H1 (cell line): ENCODE measurements around the gene NDNF. TPM values are rescaled to one million over a fixed set of nuclear protein-coding genes. Genes with fewer than 3 reads are reported as not detected.

Source experiments
- CTCF ChIA-PET: fragments of 300-600 bp; sonication (Branson Sonifier 250); formaldehyde crosslinking; loops from one replicate; lab custom pipeline; 2021; ENCODE audit not compliant: partially characterized antibody; lab: Charles Lee
- POLR2A ChIA-PET: fragments of 300-600 bp; sonication (Branson Sonifier 250); formaldehyde crosslinking; loops from one replicate; lab custom pipeline; 2021; ENCODE audit warnings: inconsistent platforms; ENCODE audit not compliant: partially characterized antibody; lab: Charles Lee
- DNase-seq, 2 experiments: peaks; one replicate each; pipeline versions ENCODE4 v3.0.0 to v3.0.0-alpha.2; 2010 to 2022; ENCODE audit warnings: low spot score in 2 of 2, low read depth in 1 of 2, mixed read lengths in 1 of 2
- FAIRE-seq: peaks from 2 replicates; lab custom pipeline; 2011; peaks lifted over from hg19 to GRCh38; lab: Jason Lieb, UNC
- H2AFZ ChIP-seq: 2 replicates; pipeline ENCODE4 v1.8.1; 2012; ENCODE audit warnings: low read length, inconsistent platforms
- H2AK5ac ChIP-seq: 2 replicates; pipeline ENCODE4 v1.6.1; 2013; ENCODE audit warnings: low read depth, low read length
- H2BK120ac ChIP-seq: replicated peaks from 2 replicates; pipeline ENCODE3; 2013; ENCODE audit warnings: low read depth, low read length, inconsistent platforms
- H2BK12ac ChIP-seq: 2 replicates; pipeline ENCODE4 v1.6.1; 2013; ENCODE audit warnings: low read depth, low read length
- H2BK15ac ChIP-seq: 2 replicates; pipeline ENCODE4 v1.6.1; 2013; ENCODE audit warnings: low read length
- H2BK20ac ChIP-seq: 2 replicates; pipeline ENCODE4 v1.6.1; 2013; ENCODE audit warnings: low read length
- H2BK5ac ChIP-seq: 2 replicates; pipeline ENCODE4 v1.6.1; 2013; ENCODE audit warnings: low read depth, low read length
- H3K14ac ChIP-seq: 2 replicates; pipeline ENCODE4 v1.6.1; 2013; ENCODE audit warnings: inconsistent platforms; ENCODE audit not compliant: insufficient read length
- H3K18ac ChIP-seq: 2 replicates; pipeline ENCODE4 v1.6.1; 2013; ENCODE audit warnings: low read length; ENCODE audit errors: extremely low read depth
- H3K23ac ChIP-seq: 2 replicates; pipeline ENCODE4 v1.6.1; 2013; ENCODE audit warnings: inconsistent platforms; ENCODE audit not compliant: insufficient read length
- H3K23me2 ChIP-seq: 2 replicates; pipeline ENCODE4 v1.6.1; 2013; ENCODE audit warnings: low read depth, low read length
- H3K27ac ChIP-seq: 2 replicates; pipeline ENCODE4 v1.6.1; 2011; ENCODE audit warnings: low read depth, low read length, inconsistent platforms
- H3K27me3 ChIP-seq, 4 experiments: replicated peaks in 1 of 4; 1 replicate in 1 of 4; 2 replicates in 3 of 4; pipeline versions ENCODE4 v1.6.1 to v1.8.1; 2011 to 2013; ENCODE audit warnings: low read length in 3 of 4, mild to moderate bottlenecking in 3 of 4, inconsistent platforms in 2 of 4, mixed read lengths in 2 of 4, moderate library complexity in 1 of 4; ENCODE audit not compliant: control insufficient read depth in 3 of 4, insufficient read depth in 3 of 4; ENCODE audit errors: extremely low read depth in 1 of 4
- H3K36me3 ChIP-seq, 4 experiments: 2 replicates each; pipeline versions ENCODE4 v1.6.1 to v1.8.1; 2011 to 2013; ENCODE audit warnings: mild to moderate bottlenecking in 4 of 4, low read length in 3 of 4, moderate library complexity in 2 of 4, control low read depth in 1 of 4, inconsistent platforms in 1 of 4; ENCODE audit not compliant: insufficient read depth in 4 of 4, control insufficient read depth in 2 of 4
- H3K4ac ChIP-seq: replicated peaks from 2 replicates; pipeline ENCODE3; 2013; ENCODE audit warnings: low read length, low read depth, mixed read lengths, inconsistent platforms; ENCODE audit not compliant: insufficient read length
- H3K4me1 ChIP-seq, 4 experiments: replicated peaks in 1 of 4; 1 replicate in 1 of 4; 2 replicates in 3 of 4; pipeline versions ENCODE4 v1.6.1 to v1.8.1; 2011 to 2013; ENCODE audit warnings: low read length in 3 of 4, inconsistent platforms in 2 of 4, mixed read lengths in 1 of 4; ENCODE audit not compliant: insufficient read depth in 4 of 4, control insufficient read depth in 3 of 4
- H3K4me2 ChIP-seq, 2 experiments: 2 replicates each; pipeline versions ENCODE4 v1.6.1 to v1.8.1; 2011 to 2013; ENCODE audit warnings: low read depth in 2 of 2, low read length in 2 of 2, control low read depth in 1 of 2, inconsistent platforms in 1 of 2, mild to moderate bottlenecking in 1 of 2; ENCODE audit not compliant: insufficient read depth in 1 of 2
- H3K4me3 ChIP-seq, 4 experiments: fragments of 200-600, 300-600 bp in 1 of 4; sonication (generic), shearing (Covaris generic), sonication (Bioruptor Twin) in 1 of 4; 2 replicates each; pipeline versions ENCODE4 v1.5.1 to v1.8.1; 2011 to 2016; ENCODE audit warnings: low read length in 4 of 4, low read depth in 3 of 4, control low read depth in 2 of 4, inconsistent platforms in 2 of 4, mild to moderate bottlenecking in 2 of 4, mixed read lengths in 1 of 4, moderate library complexity in 1 of 4; ENCODE audit not compliant: insufficient read depth in 2 of 4; ENCODE audit errors: extremely low read depth in 1 of 4
- H3K56ac ChIP-seq: replicated peaks from 2 replicates; pipeline ENCODE3; 2013; ENCODE audit warnings: low read depth, mild to moderate bottlenecking, mixed read lengths, low read length, inconsistent platforms; ENCODE audit not compliant: insufficient read length
- H3K79me1 ChIP-seq: 2 replicates; pipeline ENCODE4 v1.6.1; 2013; ENCODE audit warnings: low read depth, low read length, control low read depth
- H3K79me2 ChIP-seq, 2 experiments: 2 replicates each; pipeline versions ENCODE4 v1.6.1 to v1.8.1; 2012 to 2013; ENCODE audit warnings: low read length in 2 of 2, mild to moderate bottlenecking in 2 of 2, inconsistent platforms in 1 of 2; ENCODE audit not compliant: insufficient read depth in 2 of 2, control insufficient read depth in 1 of 2
- H3K9ac ChIP-seq, 4 experiments: replicated peaks in 1 of 4; 1 replicate in 1 of 4; 2 replicates in 3 of 4; pipeline versions ENCODE4 v1.6.1 to v1.8.1; 2011 to 2013; ENCODE audit warnings: low read depth in 3 of 4, low read length in 3 of 4, control low read depth in 2 of 4, mild to moderate bottlenecking in 2 of 4, moderate library complexity in 2 of 4, inconsistent platforms in 1 of 4; ENCODE audit errors: extremely low read depth in 1 of 4
- H3K9me3 ChIP-seq, 2 experiments: 2 replicates each; pipeline versions ENCODE4 v1.6.1 to v1.8.1; 2012 to 2013; ENCODE audit warnings: mild to moderate bottlenecking in 2 of 2, moderate library complexity in 2 of 2, control low read depth in 1 of 2, inconsistent platforms in 1 of 2, low read depth in 1 of 2, low read length in 1 of 2, mixed read lengths in 1 of 2; ENCODE audit not compliant: insufficient read depth in 2 of 2
- H4K20me1 ChIP-seq, 2 experiments: replicated peaks in 1 of 2; 2 replicates each; pipeline versions ENCODE3 to v1.8.1; 2011 to 2013; ENCODE audit warnings: inconsistent platforms in 2 of 2, low read length in 2 of 2, mild to moderate bottlenecking in 1 of 2; ENCODE audit not compliant: insufficient read depth in 2 of 2, control insufficient read depth in 1 of 2
- H4K5ac ChIP-seq: 2 replicates; pipeline ENCODE4 v1.6.1; 2013; ENCODE audit warnings: low read length, low read depth, mixed read lengths, inconsistent platforms; ENCODE audit not compliant: insufficient read length
- H4K8ac ChIP-seq: 2 replicates; pipeline ENCODE4 v1.8.0; 2013; ENCODE audit warnings: mild to moderate bottlenecking, moderate library complexity, low read length, inconsistent platforms; ENCODE audit not compliant: insufficient read depth; ENCODE audit errors: extremely low read depth
- H4K91ac ChIP-seq: replicated peaks from 2 replicates; pipeline ENCODE3; 2013; ENCODE audit warnings: low read length, mixed read lengths, inconsistent platforms; ENCODE audit not compliant: insufficient read length
- HDAC2 ChIP-seq, 2 experiments: fragments of 300-600 bp in 1 of 2; sonication (generic) in 1 of 2; IDR thresholded peaks; 2 replicates each; pipeline ENCODE4 v1.6.1; 2011 to 2012; ENCODE audit warnings: low read depth in 2 of 2, low read length in 2 of 2, mild to moderate bottlenecking in 2 of 2, moderate library complexity in 2 of 2, borderline replicate concordance in 1 of 2, inconsistent platforms in 1 of 2
- JUN ChIP-seq: IDR thresholded peaks from 2 replicates; pipeline ENCODE4 v1.6.1; 2011; ENCODE audit warnings: low read depth, mild to moderate bottlenecking, improper control_type of control experiment, low read length
- WGBS, 2 experiments: shearing (Covaris generic) in 1 of 2; methylation state at CpG; one replicate each; pipeline versions ENCODE4 v1.1.6 to v1.1.7; 2013 to 2015; ENCODE audit warnings: low lambda C conversion rate in 2 of 2, mixed read lengths in 2 of 2, inconsistent platforms in 1 of 2, low coverage in 1 of 2, missing lambda C conversion rate in 1 of 2; ENCODE audit not compliant: insufficient replicate concordance in 2 of 2, insufficient coverage in 1 of 2, insufficient read length in 1 of 2; ENCODE audit errors: extremely low coverage in 1 of 2, missing lambda C conversion rate in 1 of 2; 5-methylcytosine and 5-hydroxymethylcytosine counted together
- polyA plus RNA-seq, 7 experiments: library from polyadenylated mRNA; depleted of rRNA in 3 of 7; stranded (reverse) in 5 of 7; unstranded in 2 of 7; fragments of >200 nt in 5 of 7; fragments of 200-250 nt in 2 of 7; gene quantifications; 1 replicate in 5 of 7; 2 replicates in 1 of 7; 4 replicates in 1 of 7; pipeline versions ENCODE4 v1.2.1 to v1.2.3, GENCODE V29; 2011 to 2013; ENCODE audit warnings: missing spikeins in 2 of 7, mixed read lengths in 2 of 7
- total RNA-seq: library from RNA; stranded (reverse); fragmentation: NEBNext Ultra II Directional; extraction: Animal tissue kit (Norgen Biotek cat#: 25700); gene quantifications from 2 replicates; pipeline ENCODE4 v1.2.1, GENCODE V29; 2021
- TF ChIP-seq, protein P1 (sequence below): IDR thresholded peaks from 2 replicates; pipeline ENCODE4 v1.6.1; 2012; ENCODE audit warnings: inconsistent platforms

The NDNF gene
- total and polyA plus RNA-seq, 2 of the 8 experiments (the other 6 are each of a cell fraction or from before 2014, with no cell fraction given), result 0.70 to 1.6 TPM

DNA sequence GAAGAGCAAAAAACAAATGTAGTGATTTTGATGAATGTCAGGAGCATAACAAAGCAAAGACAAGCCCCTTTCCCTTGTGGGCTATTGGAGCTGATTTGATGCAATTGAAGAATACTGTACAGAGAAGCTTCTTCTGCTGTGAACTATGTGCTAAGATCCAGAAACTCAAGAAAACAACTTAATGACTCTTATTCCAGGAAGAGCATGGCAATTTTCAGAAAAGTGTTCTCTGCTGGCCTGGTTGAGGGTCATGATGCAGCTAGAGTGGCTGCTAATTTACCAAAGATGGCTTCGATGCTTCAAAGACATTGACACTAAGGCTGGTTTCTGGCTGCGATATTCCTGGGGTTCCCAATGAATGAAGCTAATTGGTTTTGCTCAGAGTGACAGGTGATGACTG lies 46.0 kb upstream of the NDNF start:
- no peak overlapping the region for H3K14ac ChIP-seq
- no peak for TF ChIP-seq JUN
- no peak for TF ChIP-seq HDAC2 (IDR thresholded peaks at IDR 0.05; ENCODE audit: borderline replicate concordance in 1 of 2, low read depth in 2 of 2, low read length in 2 of 2)
- TF ChIP-seq, protein P1, sequence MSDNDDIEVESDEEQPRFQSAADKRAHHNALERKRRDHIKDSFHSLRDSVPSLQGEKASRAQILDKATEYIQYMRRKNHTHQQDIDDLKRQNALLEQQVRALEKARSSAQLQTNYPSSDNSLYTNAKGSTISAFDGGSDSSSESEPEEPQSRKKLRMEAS, result no peak
- no peaks in the 10 kb centered on the region for H3K4me1 ChIP-seq
- H3K27ac ChIP-seq, result no peak overlapping the region
- no peak overlapping the region for H2BK5ac ChIP-seq
- H3K79me2 ChIP-seq, result no peaks in the 10 kb centered on the region
- no peak overlapping the region for H2BK120ac ChIP-seq
- no peak overlapping the region for H4K91ac ChIP-seq
- FAIRE-seq (no peak), DNase-seq (no peak)
- no peaks in the 10 kb centered on the region for H3K9me3 ChIP-seq
- H3K4me2 ChIP-seq, result no peak overlapping the region
- H3K9ac ChIP-seq, result no peak overlapping the region
- H2AFZ ChIP-seq, result 0 out of 2 replicates have a peak overlapping the region, but pooled peaks have one; percentile 2
- H3K4ac ChIP-seq, result no peak overlapping the region
- no peak overlapping the region for H3K4me3 ChIP-seq
- no peaks in the 10 kb centered on the region for H4K20me1 ChIP-seq
- H2BK12ac ChIP-seq, result no peak overlapping the region
- no peaks in the 10 kb centered on the region for H3K79me1 ChIP-seq
- H4K8ac ChIP-seq, result no peak overlapping the region
- H3K23me2 ChIP-seq, result no peaks in the 10 kb centered on the region; the same call in 1 of the 2 replicates
- no peaks in the 10 kb centered on the region for H3K36me3 ChIP-seq
- no peak overlapping the region for H3K56ac ChIP-seq
- 89% methylated on average over 2 of the region's 2 CpGs; no CpG with 5 or more reads in 1 of the 2 experiments for WGBS, 2 experiments
- H2AK5ac ChIP-seq, result no peak overlapping the region
- H3K18ac ChIP-seq, result no peak overlapping the region
- CTCF ChIA-PET, result interaction anchor here (0.6 to 1.4 kb wide), 4 partner anchors 27 to 846 kb away, joined by 3 to 4 read pairs (median 4); no protein-coding TSS in a partner anchor
- H3K23ac ChIP-seq, result no peak overlapping the region
- H2BK20ac ChIP-seq, result no peak overlapping the region
- H2BK15ac ChIP-seq, result no peak overlapping the region
- H3K27me3 ChIP-seq, result no peaks in the 10 kb centered on the region
- POLR2A ChIA-PET, result no interaction called here
- no peak overlapping the region for H4K5ac ChIP-seq
